Tibial artery (tissue), 4 donors: ENCODE data around the gene RPS13.
A peak's percentile ranks its signal among the peaks of the same experiment; 100 is the strongest.
"Not testable (repeated sequence)": the region's sequence is repeated elsewhere in the genome, so short reads cannot be mapped to it uniquely, and the experiment has no call there.

Experiments
- DNase-seq, 2 donors: peaks; one replicate each; pipeline ENCODE4 v3.0.0-alpha.2; 2019
- H3K27ac ChIP-seq, 2 donors: fragments of 200-600 bp; sonication (generic) in 1 of 2; 1 replicate in 1 of 2; 2 replicates in 1 of 2; pipeline ENCODE4 v1.5.1; 2018 to 2019; ENCODE audit warnings: mild to moderate bottlenecking in 1 of 2
- H3K27me3 ChIP-seq, 2 donors: fragments of 200-600 bp; sonication (generic) in 1 of 2; one replicate each; pipeline versions ENCODE4 v1.5.1 to v1.6.0; 2016 to 2019
- H3K36me3 ChIP-seq, 3 donors: fragments of 200-600 bp; sonication (generic) in 2 of 3; one replicate each; pipeline ENCODE4 v1.5.1; 2016 to 2019; ENCODE audit warnings: mild to moderate bottlenecking in 2 of 3
- H3K4me1 ChIP-seq, 4 donors: fragments of 200-600 bp; sonication (generic) in 2 of 4; 1 replicate in 3 of 4; 2 replicates in 1 of 4; pipeline ENCODE4 v1.5.1; 2016 to 2019
- H3K4me3 ChIP-seq, 2 donors: fragments of 200-600 bp; sonication (generic) in 1 of 2; 1 replicate in 1 of 2; 2 replicates in 1 of 2; pipeline ENCODE4 v1.5.1; 2018 to 2019; ENCODE audit warnings: mild to moderate bottlenecking in 2 of 2
- H3K9me3 ChIP-seq, 3 donors: fragments of 200-600 bp; sonication (generic) in 1 of 3; one replicate each; pipeline ENCODE4 v1.5.1; 2016 to 2019
- intact Hi-C: fragments of 100-400 bp; cut with DNase I; formaldehyde crosslinking; loops from one replicate; pipeline ENCODE4 v1.15.0; 2023; ENCODE audit warnings: low total_unique reads
- TF ChIP-seq, protein P1 (sequence below), 2 experiments: fragments of 200-600 bp in 1 of 2; fragments of 450-650 bp in 1 of 2; IDR thresholded peaks; one replicate each; pipeline ENCODE4 v1.5.1; 2017 to 2019; ENCODE audit warnings: antibody characterized with exemption in 2 of 2, mild to moderate bottlenecking in 1 of 2, moderate library complexity in 1 of 2

RPS13 gene

DNA sequence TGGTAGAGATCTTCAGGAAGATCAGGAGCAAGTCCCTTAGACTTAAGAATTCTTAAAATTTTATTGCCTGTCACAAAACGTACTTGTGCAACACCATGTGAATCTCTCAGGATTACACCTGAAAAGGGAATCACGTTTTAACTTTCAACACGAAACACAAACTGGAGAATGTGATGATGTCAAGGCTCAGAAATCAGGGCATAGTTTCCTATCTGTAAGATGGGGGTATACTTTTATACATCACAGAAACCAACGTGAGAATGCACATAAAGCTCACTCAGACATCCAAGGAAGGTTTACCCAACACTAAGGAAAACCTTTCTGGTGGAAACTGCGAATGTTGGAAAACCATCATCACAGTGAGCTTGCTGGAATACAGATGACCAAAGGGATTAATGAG is 2.0 kb downstream of the RPS13 start:
- Histone ChIP-seq H3K36me3 (peaks cover 17 to 43% (median 38%) of the 10 kb centered on the region in 3 donors), H3K4me1 (peaks cover 0 to 33% (median 24%) of the 10 kb centered on the region in 4 donors), H3K27ac (no peak overlapping the region), H3K27me3 (no peaks in the 10 kb centered on the region), H3K4me3 (no peak overlapping the region), H3K9me3 (no peaks in the 10 kb centered on the region)
- intact Hi-C loops = loop anchor here (10.0 kb wide), 1 partner anchor 61 kb away; the partner anchor contains the start of gene PLEKHA7
- TF ChIP-seq, protein P1, sequence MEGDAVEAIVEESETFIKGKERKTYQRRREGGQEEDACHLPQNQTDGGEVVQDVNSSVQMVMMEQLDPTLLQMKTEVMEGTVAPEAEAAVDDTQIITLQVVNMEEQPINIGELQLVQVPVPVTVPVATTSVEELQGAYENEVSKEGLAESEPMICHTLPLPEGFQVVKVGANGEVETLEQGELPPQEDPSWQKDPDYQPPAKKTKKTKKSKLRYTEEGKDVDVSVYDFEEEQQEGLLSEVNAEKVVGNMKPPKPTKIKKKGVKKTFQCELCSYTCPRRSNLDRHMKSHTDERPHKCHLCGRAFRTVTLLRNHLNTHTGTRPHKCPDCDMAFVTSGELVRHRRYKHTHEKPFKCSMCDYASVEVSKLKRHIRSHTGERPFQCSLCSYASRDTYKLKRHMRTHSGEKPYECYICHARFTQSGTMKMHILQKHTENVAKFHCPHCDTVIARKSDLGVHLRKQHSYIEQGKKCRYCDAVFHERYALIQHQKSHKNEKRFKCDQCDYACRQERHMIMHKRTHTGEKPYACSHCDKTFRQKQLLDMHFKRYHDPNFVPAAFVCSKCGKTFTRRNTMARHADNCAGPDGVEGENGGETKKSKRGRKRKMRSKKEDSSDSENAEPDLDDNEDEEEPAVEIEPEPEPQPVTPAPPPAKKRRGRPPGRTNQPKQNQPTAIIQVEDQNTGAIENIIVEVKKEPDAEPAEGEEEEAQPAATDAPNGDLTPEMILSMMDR (IDR thresholded peaks at IDR 0.05) = no peak
- no peak for DNase-seq

DNA sequence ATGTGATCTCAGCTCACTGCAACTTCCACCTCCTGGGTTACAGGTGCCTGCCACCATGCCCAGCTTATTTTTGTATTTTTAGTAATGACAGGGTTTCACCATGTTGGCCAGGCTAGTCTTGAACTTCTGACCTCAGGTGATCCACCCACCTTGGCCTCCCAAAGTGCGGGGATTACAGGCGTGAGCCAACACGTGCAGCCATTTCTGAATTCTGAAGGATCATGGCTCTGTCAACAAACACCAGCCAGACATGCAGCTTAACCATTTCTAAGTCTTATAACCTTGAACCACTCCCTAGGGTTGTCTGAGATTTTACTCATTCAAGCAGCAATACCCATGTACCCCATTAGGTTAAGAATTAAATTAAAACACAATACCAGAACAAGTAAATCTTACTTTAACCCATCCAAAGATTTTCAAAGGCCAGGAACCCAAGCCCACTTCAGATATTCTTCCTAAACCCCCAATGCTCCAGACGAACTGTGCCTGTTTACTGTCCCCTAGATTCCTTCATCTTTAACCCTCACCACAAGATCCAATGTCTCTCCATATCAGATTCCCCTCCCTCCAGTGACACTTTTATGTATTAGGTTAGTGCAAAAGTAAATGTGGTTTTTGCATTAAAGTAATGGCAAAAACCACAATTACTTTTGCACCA is 4.0 kb downstream of the RPS13 start:
- Histone ChIP-seq H3K4me1 (peaks cover 0 to 30% (median 23%) of the 10 kb centered on the region in 4 donors), H3K9me3 (no peaks in the 10 kb centered on the region), H3K4me3 (no peak overlapping the region), H3K27ac (no peak overlapping the region), H3K36me3 (peaks cover 17 to 43% (median 38%) of the 10 kb centered on the region in 3 donors), H3K27me3 (no peaks in the 10 kb centered on the region)
- no peak for DNase-seq
- intact Hi-C loops = loop anchor here (10.0 kb wide), 1 partner anchor 59 kb away; the partner anchor contains the start of gene PLEKHA7
- TF ChIP-seq, protein P1 (IDR thresholded peaks at IDR 0.05) = no peak

DNA sequence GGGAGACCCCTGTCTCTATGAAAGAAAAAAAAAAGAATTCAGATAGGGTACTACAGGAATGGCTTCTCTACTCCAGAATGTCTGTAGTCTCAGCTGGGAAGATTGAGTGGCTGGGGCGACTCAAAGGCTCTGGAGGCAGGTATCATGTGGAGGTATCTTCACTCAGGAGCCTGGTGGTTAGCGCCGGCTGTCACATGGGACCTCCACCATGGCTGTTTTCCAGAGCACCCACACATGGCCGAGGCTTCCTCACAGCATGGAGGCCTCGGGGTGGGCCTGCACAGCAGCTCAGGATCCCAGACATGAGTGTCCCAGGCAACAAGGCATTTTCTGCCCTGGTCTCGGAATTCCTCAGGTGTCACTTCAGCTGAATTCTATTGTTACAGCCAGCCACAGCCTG is 10.1 kb downstream of the RPS13 start:
- no peaks in the 10 kb centered on the region for H3K4me1 ChIP-seq
- TF ChIP-seq, protein P1 (IDR thresholded peaks at IDR 0.05) = no peak
- peaks cover 0 to 9% (median 5%) of the 10 kb centered on the region in 3 donors for H3K36me3 ChIP-seq
- H3K27me3 ChIP-seq = no peaks in the 10 kb centered on the region
- no peak for DNase-seq
- H3K27ac ChIP-seq = no peak overlapping the region
- H3K4me3 ChIP-seq = no peak overlapping the region
- intact Hi-C loops = loop anchor here (10.0 kb wide), 1 partner anchor 253 kb away; no protein-coding TSS in a partner anchor
- no peaks in the 10 kb centered on the region for H3K9me3 ChIP-seq

DNA sequence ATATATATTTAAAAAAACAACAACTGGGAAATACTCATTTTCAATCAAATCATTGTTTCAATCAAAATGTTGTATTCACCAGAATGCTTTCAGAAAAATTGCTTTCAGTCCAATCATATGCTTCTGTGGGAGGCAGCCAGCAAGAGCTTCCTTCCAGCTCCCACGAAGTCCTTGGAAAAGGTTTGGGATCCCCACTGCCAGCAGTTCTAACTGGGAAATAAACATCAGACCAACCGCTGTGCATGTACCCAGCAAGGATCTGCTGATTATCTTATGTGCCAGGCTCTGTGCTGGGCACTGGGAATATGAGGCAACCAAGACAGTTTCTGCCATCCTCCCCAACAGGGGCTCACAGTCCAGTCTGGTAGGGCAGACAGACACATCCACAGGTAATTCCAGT is 10.8 kb downstream of the RPS13 start:
- no peaks in the 10 kb centered on the region for H3K27me3 ChIP-seq
- H3K27ac ChIP-seq = no peak overlapping the region
- intact Hi-C loops = loop anchor here (10.0 kb wide), 1 partner anchor 252 kb away; no protein-coding TSS in a partner anchor
- peaks cover 0 to 3% (median 0%) of the 10 kb centered on the region in 3 donors for H3K36me3 ChIP-seq
- no peak for DNase-seq
- H3K9me3 ChIP-seq = no peaks in the 10 kb centered on the region
- H3K4me1 ChIP-seq = no peaks in the 10 kb centered on the region
- H3K4me3 ChIP-seq = no peak overlapping the region
- TF ChIP-seq, protein P1 (IDR thresholded peaks at IDR 0.05) = no peak

DNA sequence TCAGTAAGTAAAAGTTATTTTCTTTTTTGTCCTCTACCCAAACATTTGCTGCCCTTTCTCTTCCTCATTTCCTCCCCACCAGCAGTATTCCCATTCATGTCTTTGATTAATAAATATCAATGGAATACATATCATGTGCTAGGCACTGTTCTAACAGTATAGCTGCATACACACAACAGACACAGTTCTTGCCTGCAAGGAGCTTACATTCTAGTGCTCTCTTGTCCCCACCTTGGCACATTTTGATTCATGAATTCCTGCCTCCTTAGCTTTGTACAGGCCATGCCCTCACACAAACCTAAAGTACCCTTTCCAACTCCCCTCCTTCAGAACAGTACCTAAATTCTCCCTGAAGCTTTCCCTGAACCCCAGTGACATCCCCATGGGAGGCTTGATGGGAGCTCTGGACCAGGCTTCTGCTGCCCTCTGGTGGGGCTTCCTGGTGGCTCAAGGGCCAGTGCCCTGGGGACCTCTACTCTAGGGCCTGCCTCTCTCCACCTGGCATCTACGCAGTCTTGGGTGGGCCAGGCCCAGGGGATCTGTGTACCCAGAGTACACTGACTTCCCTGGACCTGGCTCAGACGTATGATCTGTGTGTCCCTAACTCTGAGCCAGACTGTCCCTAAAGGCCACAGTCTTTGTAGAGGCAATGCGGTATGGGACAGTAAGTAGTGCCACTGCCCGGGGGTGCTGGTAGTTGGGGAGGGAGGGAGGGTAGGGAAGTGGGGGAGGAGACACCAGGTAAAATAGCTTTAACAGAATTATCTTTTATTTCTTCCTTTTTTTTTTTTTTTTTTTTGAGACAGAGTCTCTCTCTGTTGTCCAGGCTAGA is 14.1 kb downstream of the RPS13 start:
- no peak for DNase-seq
- Histone ChIP-seq H3K9me3 (no peaks in the 10 kb centered on the region), H3K4me3 (no peak overlapping the region), H3K4me1 (no peaks in the 10 kb centered on the region), H3K27ac (no peak overlapping the region), H3K36me3 (no peaks in the 10 kb centered on the region), H3K27me3 (no peaks in the 10 kb centered on the region)
- TF ChIP-seq, protein P1 (IDR thresholded peaks at IDR 0.05) = peak; percentile 55 to 64
- intact Hi-C loops = loop anchor here (10.0 kb wide), 1 partner anchor 249 kb away; no protein-coding TSS in a partner anchor

DNA sequence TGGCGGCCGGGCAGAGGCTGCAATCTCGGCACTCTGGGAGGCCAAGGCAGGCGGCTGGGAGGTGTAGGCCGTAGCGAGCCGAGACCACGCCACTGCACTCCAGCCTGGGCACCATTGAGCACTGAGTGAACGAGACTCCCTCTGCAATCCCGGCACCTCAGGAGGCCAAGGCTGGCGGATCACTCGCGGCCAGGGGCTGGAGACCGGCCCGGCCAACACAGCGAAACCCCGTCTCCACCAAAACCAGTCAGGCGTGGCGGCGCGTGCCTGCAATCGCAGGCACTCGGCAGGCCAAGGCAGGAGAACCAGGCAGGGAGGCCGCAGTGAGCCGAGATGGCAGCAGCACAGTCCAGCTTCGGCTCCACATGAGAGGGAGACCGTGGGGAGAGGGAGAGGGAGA is 26.3 kb downstream of the RPS13 start:
- H3K27me3 ChIP-seq, H3K4me1 ChIP-seq, H3K4me3 ChIP-seq, H3K36me3 ChIP-seq, H3K27ac ChIP-seq, DNase-seq, H3K9me3 ChIP-seq, intact Hi-C loops: not testable (repeated sequence)

DNA sequence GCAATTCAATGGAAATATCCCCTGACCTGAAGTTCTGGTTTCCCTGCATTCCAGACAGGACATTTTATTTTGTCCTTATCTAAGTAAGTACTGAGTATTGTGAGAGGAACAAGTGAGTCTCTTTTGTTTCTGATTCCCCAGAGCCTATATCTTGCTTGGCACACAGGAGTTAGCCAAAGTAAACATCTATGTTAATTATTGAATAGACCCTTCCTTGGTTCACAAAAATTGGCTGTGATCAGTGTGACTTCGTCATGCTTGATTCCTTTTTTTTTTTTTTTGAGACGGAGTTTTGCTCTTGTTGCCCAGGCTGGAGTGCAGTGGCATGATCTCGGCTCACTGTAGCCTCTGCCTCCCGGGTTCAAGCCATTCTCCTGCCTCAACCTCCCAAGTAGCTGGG is 29.0 kb downstream of the RPS13 start:
- DNase-seq, H3K4me3 ChIP-seq, H3K27me3 ChIP-seq, H3K4me1 ChIP-seq, H3K36me3 ChIP-seq, intact Hi-C loops, H3K9me3 ChIP-seq, H3K27ac ChIP-seq: not testable (repeated sequence)
